Measurements from ENCODE around the gene SSBP2.

The SSBP2 gene

GRCh38 chr5:81751009-81751835, at the start of gene SSBP2:
Gene SSBP2 (minus strand): TSS chr5:81751097. CDS start chr5:81751042, 55 bp downstream.
- DNase-seq (ENCODE audit: low read depth), result peak; percentile 98

GRCh38 chr5:81795666-81796065, 44.8 kb upstream of the SSBP2 start:
- DNase-seq (ENCODE audit: low read depth), result no peak

- no peak for DNase-seq (ENCODE audit: low read depth)
Observed at GRCh38 chr5:81794226-81794625, 43.3 kb upstream of the SSBP2 start.

GRCh38 chr5:81790336-81790735, 39.4 kb upstream of the SSBP2 start:
- no peak for DNase-seq (ENCODE audit: low read depth)

GRCh38 chr5:81789033-81789432, 38.1 kb upstream of the SSBP2 start:
- DNase-seq (ENCODE audit: low read depth), result no peak

GRCh38 chr5:81788329-81788728, 37.4 kb upstream of the SSBP2 start:
- DNase-seq (ENCODE audit: low read depth), result no peak

- DNase-seq (ENCODE audit: low read depth), result no peak
Observed at GRCh38 chr5:81787474-81788242, 36.8 kb upstream of the SSBP2 start.

GRCh38 chr5:81786991-81787390, 36.1 kb upstream of the SSBP2 start:
- DNase-seq (ENCODE audit: low read depth), result no peak

GRCh38 chr5:81786496-81786895, 35.6 kb upstream of the SSBP2 start:
- DNase-seq (ENCODE audit: low read depth), result no peak

- no peak for DNase-seq (ENCODE audit: low read depth)
Observed at GRCh38 chr5:81785322-81785721, 34.4 kb upstream of the SSBP2 start.

- DNase-seq (ENCODE audit: low read depth), result no peak
Observed at GRCh38 chr5:81783401-81783800, 32.5 kb upstream of the SSBP2 start.

- no peak for DNase-seq (ENCODE audit: low read depth)
Observed at GRCh38 chr5:81782811-81783210, 31.9 kb upstream of the SSBP2 start.

- DNase-seq (ENCODE audit: low read depth), result no peak
Observed at GRCh38 chr5:81779916-81780266, 29.0 kb upstream of the SSBP2 start.

- DNase-seq (ENCODE audit: low read depth), result no peak
Observed at GRCh38 chr5:81779125-81779915, 28.4 kb upstream of the SSBP2 start.

- DNase-seq (ENCODE audit: low read depth), result no peak
Observed at GRCh38 chr5:81778642-81779041, 27.7 kb upstream of the SSBP2 start.

GRCh38 chr5:81776258-81776657, 25.4 kb upstream of the SSBP2 start:
- no peak for DNase-seq (ENCODE audit: low read depth)

GRCh38 chr5:81774374-81774773, 23.5 kb upstream of the SSBP2 start:
- no peak for DNase-seq (ENCODE audit: low read depth)

- DNase-seq (ENCODE audit: low read depth), result no peak
Observed at GRCh38 chr5:81773574-81773973, 22.7 kb upstream of the SSBP2 start.

- no peak for DNase-seq (ENCODE audit: low read depth)
Observed at GRCh38 chr5:81773161-81773560, 22.3 kb upstream of the SSBP2 start.

GRCh38 chr5:81772488-81772887, 21.6 kb upstream of the SSBP2 start:
- no peak for DNase-seq (ENCODE audit: low read depth)

GRCh38 chr5:81768935-81769452, 18.1 kb upstream of the SSBP2 start:
- no peak for DNase-seq (ENCODE audit: low read depth)

- no peak for DNase-seq (ENCODE audit: low read depth)
Observed at GRCh38 chr5:81767938-81768337, 17.0 kb upstream of the SSBP2 start.

Measured in activated gamma-delta T cell treated with anti-CD3 and anti-CD28 coated beads, Interleukin-2, amount 50 U/mL, for 16 hours (primary cell).